K562 (cell line): ENCODE measurements around the gene BTBD2. TPM values are rescaled to one million over a fixed set of nuclear protein-coding genes. Genes with fewer than 3 reads are reported as not detected.

ENCODE experiments used
- BCL6 ChIP-seq: fragments of 250-450 bp; sonication (Bioruptor Pico); IDR thresholded peaks from 2 replicates; pipeline ENCODE4 v1.4.0; 2020
- MAZ ChIP-seq, 2 experiments: fragments of 450-650 bp in 1 of 2; sonication (generic) in 1 of 2; formaldehyde crosslinking; IDR thresholded peaks in 1 of 2; conservative IDR thresholded peaks in 1 of 2; 2 replicates each; pipeline versions ENCODE4 v1.4.0 to v1.5.0; 2020; ENCODE audit warnings: mild to moderate bottlenecking in 1 of 2, missing genetic modification reagents in 1 of 2
- PRPF4 ChIP-seq: fragments of 200-400 bp; formaldehyde crosslinking; IDR thresholded peaks from one replicate; pipeline ENCODE4 v1.6.1; 2017; ENCODE audit warnings: low read length, low read depth, mild to moderate bottlenecking; ENCODE audit not compliant: insufficient read depth, poor library complexity, severe bottlenecking
- RBM14 ChIP-seq: fragments of 200-400 bp; formaldehyde crosslinking; IDR thresholded peaks from 2 replicates; pipeline ENCODE4 v1.6.1; 2018; ENCODE audit warnings: low read depth, mild to moderate bottlenecking, low read length, moderate library complexity, borderline replicate concordance; ENCODE audit not compliant: insufficient read depth
- SRSF7 ChIP-seq: fragments of 200-400 bp; formaldehyde crosslinking; optimal IDR thresholded peaks from 2 replicates; pipeline ENCODE3; 2017; ENCODE audit warnings: mild to moderate bottlenecking, low read depth, low read length
- ZNF280B ChIP-seq: fragments of 250-450 bp; sonication (Bioruptor Pico); IDR thresholded peaks from 2 replicates; pipeline ENCODE4 v1.5.1; 2021; ENCODE audit warnings: mild to moderate bottlenecking
- ZNF444 ChIP-seq: fragments of 250-450 bp; sonication (Bioruptor Pico); IDR thresholded peaks from 2 replicates; pipeline ENCODE4 v1.4.0; 2020; ENCODE audit warnings: mild to moderate bottlenecking, moderate library complexity
- ZNF561 ChIP-seq: fragments of 450-650 bp; formaldehyde crosslinking; conservative IDR thresholded peaks from 2 replicates; pipeline ENCODE4 v1.4.0; 2020; ENCODE audit warnings: mild to moderate bottlenecking, moderate library complexity
- ZNF740 ChIP-seq, 3 experiments: fragments of 200-800 bp in 1 of 3; sonication (Bioruptor generic) in 1 of 3; sonication (generic) in 1 of 3; formaldehyde crosslinking in 1 of 3; IDR thresholded peaks; 2 replicates each; pipeline versions ENCODE4 v1.6.1 to v1.8.0; 2016 to 2022; ENCODE audit warnings: mild to moderate bottlenecking in 2 of 3, missing compliant biosample characterization in 2 of 3, missing genetic modification characterization in 2 of 3, missing genetic modification reagents in 1 of 3
- ZNF764 ChIP-seq: fragments of 250-450 bp; sonication (Bioruptor Pico); IDR thresholded peaks from 2 replicates; pipeline ENCODE4 v1.4.0; 2020; ENCODE audit warnings: low read depth, mild to moderate bottlenecking, moderate library complexity
- polyA plus RNA-seq, 8 experiments: library from polyadenylated mRNA; depleted of rRNA in 4 of 8; stranded (reverse) in 5 of 8; unstranded in 3 of 8; fragments of >200 nt; fragmentation: Nextera tagmentation in 2 of 8; fragmentation: Illumina TruSeq in 1 of 8; extraction: Ambion mirVana in 2 of 8; extraction: Trizol in 1 of 8; gene quantifications; 2 replicates each; pipeline versions ENCODE4 v1.2.1 to v1.2.3, GENCODE V29; 2011 to 2014; ENCODE audit warnings: inconsistent platforms in 1 of 8, missing spikeins in 1 of 8
- total RNA-seq, 7 experiments: library from RNA; depleted of rRNA in 6 of 7; stranded (reverse); fragments of >200 nt in 6 of 7; fragmentation: Illumina TruSeq in 2 of 7; extraction: Trizol in 2 of 7; gene quantifications; 2 replicates each; pipeline versions ENCODE4 v1.2.1 to v1.2.3, GENCODE V29; 2011 to 2021; ENCODE audit warnings: low replicate concordance in 1 of 7
- TF ChIP-seq, protein P1 (sequence below): fragments of 450-650 bp; IDR thresholded peaks from 2 replicates; pipeline ENCODE4 v1.6.1; 2016; ENCODE audit warnings: low read depth
- TF ChIP-seq, protein P2 (sequence below): fragments of 450-650 bp; formaldehyde crosslinking; IDR thresholded peaks from 2 replicates; pipeline ENCODE4 v1.4.0; 2022; ENCODE audit warnings: missing genetic modification characterization

BTBD2 gene
- total and polyA plus RNA-seq, 9 of the 15 experiments (the other 6 are each of a cell fraction or from before 2014, with no cell fraction given) = 0.10 to 15.6 (median 6.9) TPM

DNA sequence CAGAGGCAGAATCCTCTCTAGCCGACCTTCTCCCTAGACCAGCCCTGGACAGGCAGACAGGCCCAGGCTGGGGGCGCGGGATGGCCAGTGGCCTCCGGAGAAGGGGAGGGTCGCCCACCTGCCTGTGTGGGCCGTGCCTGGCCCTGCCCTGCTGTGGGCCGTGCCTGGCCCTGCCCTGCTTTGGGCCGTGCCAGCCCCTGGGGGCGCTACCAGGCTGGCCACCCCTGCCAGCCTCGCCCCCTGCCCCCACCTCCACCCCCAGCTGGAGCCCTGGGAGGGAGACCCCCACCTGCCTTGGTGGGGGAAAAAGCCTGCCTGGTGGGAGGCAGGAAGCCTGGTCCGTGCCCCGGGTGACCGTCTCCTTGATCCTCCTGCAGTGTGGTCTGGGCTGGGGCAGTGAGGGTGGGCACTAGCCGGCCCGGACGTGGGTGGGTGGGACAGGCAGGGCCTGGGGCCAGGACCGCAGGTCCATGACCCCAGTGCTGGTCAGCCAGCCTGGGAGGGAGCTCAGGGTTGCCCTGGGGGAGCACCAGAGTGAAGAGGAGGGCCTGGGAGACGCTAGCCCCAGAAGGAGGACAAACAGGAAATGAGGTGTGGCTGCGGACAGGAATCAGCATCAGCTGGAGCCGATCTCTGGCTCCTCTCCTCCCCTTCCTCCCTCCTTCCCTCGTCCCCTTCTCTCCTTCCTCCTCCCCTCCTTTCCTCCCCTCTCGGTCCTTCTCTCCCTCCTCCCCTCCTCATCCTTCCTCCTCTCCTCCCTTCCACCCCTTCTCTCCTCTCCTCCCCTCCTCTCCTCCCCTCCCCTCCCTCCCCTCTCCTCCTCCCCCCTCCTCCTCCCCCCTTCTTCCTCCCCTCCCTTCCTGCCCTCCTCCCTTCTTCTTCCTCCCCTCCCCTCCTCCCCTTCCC, 40.7 kb upstream of the BTBD2 start (continued):
- TF ChIP-seq, protein P1, sequence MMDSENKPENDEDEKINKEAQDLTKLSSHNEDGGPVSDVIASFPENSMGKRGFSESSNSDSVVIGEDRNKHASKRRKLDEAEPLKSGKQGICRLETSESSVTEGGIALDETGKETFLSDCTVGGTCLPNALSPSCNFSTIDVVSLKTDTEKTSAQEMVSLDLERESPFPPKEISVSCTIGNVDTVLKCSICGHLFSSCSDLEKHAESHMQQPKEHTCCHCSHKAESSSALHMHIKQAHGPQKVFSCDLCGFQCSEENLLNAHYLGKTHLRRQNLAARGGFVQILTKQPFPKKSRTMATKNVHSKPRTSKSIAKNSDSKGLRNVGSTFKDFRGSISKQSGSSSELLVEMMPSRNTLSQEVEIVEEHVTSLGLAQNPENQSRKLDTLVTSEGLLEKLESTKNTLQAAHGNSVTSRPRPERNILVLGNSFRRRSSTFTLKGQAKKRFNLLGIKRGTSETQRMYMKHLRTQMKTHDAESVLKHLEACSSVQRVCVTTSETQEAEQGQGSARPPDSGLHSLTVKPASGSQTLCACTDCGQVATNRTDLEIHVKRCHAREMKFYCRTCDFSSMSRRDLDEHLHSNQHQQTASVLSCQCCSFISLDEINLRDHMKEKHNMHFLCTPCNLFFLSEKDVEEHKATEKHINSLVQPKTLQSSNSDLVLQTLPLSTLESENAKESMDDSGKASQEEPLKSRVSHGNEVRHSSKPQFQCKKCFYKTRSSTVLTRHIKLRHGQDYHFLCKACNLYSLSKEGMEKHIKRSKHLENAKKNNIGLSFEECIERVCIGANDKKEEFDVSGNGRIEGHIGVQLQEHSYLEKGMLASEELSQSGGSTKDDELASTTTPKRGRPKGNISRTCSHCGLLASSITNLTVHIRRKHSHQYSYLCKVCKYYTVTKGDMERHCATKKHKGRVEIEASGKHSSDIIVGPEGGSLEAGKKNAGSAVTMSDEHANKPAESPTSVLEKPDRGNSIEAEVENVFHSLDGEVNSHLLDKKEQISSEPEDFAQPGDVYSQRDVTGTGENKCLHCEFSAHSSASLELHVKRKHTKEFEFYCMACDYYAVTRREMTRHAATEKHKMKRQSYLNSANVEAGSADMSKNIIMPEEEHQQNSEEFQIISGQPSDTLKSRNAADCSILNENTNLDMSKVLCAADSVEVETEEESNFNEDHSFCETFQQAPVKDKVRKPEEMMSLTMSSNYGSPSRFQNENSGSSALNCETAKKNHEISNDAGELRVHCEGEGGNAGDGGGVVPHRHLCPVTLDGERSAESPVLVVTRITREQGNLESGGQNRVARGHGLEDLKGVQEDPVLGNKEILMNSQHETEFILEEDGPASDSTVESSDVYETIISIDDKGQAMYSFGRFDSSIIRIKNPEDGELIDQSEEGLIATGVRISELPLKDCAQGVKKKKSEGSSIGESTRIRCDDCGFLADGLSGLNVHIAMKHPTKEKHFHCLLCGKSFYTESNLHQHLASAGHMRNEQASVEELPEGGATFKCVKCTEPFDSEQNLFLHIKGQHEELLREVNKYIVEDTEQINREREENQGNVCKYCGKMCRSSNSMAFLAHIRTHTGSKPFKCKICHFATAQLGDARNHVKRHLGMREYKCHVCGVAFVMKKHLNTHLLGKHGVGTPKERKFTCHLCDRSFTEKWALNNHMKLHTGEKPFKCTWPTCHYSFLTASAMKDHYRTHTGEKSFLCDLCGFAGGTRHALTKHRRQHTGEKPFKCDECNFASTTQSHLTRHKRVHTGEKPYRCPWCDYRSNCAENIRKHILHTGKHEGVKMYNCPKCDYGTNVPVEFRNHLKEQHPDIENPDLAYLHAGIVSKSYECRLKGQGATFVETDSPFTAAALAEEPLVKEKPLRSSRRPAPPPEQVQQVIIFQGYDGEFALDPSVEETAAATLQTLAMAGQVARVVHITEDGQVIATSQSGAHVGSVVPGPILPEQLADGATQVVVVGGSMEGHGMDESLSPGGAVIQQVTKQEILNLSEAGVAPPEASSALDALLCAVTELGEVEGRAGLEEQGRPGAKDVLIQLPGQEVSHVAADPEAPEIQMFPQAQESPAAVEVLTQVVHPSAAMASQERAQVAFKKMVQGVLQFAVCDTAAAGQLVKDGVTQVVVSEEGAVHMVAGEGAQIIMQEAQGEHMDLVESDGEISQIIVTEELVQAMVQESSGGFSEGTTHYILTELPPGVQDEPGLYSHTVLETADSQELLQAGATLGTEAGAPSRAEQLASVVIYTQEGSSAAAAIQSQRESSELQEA = no peak
- TF ChIP-seq ZNF764 (no peak), RBM14 (peak; percentile 73; the same call in 1 of the 2 replicates), ZNF444 (no peak), SRSF7 (no peak), MAZ (CRISPR knock-in tag; conservative IDR thresholded peaks at IDR 0.05 in 1 of 2, IDR thresholded peaks at IDR 0.05 in 1 of 2) (peak in 1 of 2 experiments; percentile 90), PRPF4 (no peak), BCL6 (no peak), ZNF280B (no peak), ZNF740 (CRISPR knock-in tag; IDR thresholded peaks at IDR 0.05) (peak; percentile 68; the same call in 1 of the 2 replicates), ZNF740 (tag; IDR thresholded peaks at IDR 0.05) (peak in 1 of 2 experiments; percentile 51; a peak in 1 of 4 replicates), ZNF561 (no peak)
- TF ChIP-seq, protein P2, sequence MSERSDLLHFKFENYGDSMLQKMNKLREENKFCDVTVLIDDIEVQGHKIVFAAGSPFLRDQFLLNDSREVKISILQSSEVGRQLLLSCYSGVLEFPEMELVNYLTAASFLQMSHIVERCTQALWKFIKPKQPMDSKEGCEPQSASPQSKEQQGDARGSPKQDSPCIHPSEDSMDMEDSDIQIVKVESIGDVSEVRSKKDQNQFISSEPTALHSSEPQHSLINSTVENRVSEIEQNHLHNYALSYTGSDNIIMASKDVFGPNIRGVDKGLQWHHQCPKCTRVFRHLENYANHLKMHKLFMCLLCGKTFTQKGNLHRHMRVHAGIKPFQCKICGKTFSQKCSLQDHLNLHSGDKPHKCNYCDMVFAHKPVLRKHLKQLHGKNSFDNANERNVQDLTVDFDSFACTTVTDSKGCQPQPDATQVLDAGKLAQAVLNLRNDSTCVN (CRISPR knock-in tag) = peak; percentile 60; the same call in 1 of the 2 replicates
